22Rv1 (cell line): ENCODE data around the gene IDH2.
"Not testable (repeated sequence)": the region's sequence is repeated elsewhere in the genome, so short reads cannot be mapped to it uniquely, and the experiment has no call there.

Source experiments
- CTCF ChIP-seq: fragments of 450-650 bp; IDR thresholded peaks from 2 replicates; pipeline ENCODE4 v1.5.1; 2017; ENCODE audit warnings: mild to moderate bottlenecking
- ZFX ChIP-seq: fragments of 450-650 bp; IDR thresholded peaks from 2 replicates; pipeline ENCODE4 v1.6.1; 2017; ENCODE audit warnings: antibody characterized with exemption, borderline replicate concordance

- not testable (repeated sequence) for TF ChIP-seq CTCF, ZFX
These were observed 48.3 kb upstream of the IDH2 start for GRCh38 chr15:90150551-90150950.
